ENCODE measurements around the gene SIRT1. TPM values are rescaled to one million over a fixed set of nuclear protein-coding genes. Genes with fewer than 3 reads are reported as not detected.
"Not testable (repeated sequence)": the region's sequence is repeated elsewhere in the genome, so short reads cannot be mapped to it uniquely, and the experiment has no call there.

The SIRT1 gene
- total RNA-seq, 1 donor from 2014 or later = 45.7 TPM

DNA sequence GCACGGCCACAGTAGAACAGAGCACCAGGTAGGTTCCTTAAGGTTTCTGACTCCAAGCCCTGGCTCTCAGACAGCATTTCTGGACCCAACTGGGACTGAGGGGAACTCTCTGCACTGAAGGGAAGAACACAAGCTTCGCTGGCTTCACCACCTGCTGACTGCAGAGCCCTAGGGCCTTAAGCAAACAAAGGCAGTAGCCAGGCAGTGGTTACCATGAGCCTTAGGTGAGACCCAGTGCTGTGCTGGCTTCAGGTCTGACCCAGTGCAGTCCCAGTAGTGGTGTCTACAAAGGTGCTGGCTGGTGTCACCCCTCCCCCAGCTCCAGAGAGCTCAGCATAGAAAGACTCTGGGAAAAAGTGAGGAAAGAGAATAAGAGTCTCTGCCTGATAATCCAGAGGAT, 59.5 kb downstream of the SIRT1 start:
- DNase-seq (ENCODE audit: low spot score in 2 of 2) (no peak), FAIRE-seq (no peak)

DNA sequence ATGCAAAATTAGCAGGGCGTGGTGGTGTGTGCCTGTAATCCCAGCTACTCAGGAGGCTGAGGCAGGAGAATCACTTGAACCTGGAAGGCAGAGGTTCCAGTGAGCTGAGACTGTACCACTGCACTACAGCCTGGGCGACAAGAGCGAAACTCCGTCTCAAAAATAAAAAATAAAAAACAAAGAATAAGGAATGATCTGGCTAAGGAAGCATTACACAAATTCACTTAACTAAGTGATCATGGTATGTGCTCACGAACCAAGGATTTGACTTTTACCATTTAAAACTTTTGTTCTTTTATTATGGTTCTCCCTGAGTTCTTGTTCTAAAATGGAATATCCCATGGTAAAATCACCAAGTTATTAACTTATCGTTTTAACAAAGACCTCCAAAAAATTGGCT, 71.2 kb downstream of the SIRT1 start:
- FAIRE-seq (no peak), DNase-seq (ENCODE audit: low spot score in 2 of 2) (no peak)

DNA sequence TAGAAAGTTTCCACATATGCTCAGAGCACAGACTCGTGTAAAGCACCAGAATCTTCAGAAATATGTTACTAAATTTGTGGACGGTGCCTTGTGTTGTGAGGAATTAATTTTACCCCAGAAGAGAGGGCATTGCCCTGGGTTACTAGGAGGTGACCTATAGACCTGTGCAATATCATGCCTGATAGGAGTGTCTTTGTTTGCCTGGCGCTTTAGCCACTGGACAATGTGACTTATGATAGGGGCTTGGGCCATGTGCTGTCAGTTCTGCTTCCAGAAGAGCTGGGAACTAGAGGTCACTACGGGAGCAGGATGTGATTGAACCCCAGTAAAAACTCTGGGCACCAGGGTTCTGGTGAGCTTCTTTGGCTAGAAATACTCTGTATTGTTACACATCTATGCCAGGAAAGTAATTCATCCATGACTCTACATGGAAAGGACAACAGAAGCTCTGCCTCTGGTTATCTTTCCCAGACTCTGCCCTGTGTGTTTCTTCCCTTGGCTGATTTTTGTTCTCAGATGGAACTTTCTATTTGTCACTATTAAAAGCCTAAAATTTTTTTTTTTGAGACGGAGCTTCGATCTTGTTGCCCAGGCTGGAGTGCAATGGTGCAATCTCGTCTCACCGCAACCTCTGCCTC, 75.5 kb downstream of the SIRT1 start:
- DNase-seq (ENCODE audit: low spot score in 2 of 2) (no peak), FAIRE-seq (no peak)

DNA sequence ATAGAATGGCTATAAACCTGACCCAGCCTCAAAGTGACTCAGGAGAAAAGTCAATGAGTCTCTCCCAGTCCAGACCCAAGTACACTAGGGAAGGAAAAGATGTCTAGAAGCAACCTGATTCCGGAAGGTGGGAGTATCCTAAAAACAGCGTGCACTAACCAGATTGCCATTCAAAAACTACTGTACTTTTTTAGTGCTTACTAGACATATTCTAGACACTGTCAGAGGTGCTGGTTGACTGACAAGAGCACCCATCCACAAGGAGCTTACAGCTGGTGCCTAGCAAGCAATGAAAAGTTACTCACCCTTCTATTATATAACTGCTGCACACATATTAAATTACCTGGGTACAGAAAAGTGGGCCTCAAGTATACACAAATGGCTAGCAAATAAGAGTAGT, 81.0 kb downstream of the SIRT1 start:
- FAIRE-seq = no peak
- no peak for DNase-seq (ENCODE audit: low spot score in 2 of 2)

DNA sequence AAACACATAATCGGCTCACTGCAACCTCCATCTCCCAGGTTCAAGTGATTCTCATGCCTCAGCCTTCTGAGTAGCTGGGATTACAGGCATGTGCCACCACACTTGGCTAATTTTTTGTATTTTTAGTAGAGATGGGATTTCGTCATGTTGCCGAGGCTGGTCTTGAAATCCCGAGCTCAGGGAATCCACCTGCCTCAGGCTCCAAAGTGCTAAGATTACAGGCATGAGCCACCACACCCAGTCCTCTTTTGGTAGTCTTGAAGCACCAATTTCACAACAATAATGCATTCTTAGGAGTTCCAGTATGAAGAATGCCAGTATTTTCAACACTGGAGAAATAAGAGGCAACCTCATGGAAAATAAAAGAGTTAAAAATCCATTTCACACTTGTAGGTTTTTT, 81.6 kb downstream of the SIRT1 start:
- not testable (repeated sequence) for DNase-seq (ENCODE audit: low spot score in 2 of 2)

More for the DNA sequence above, 81.6 kb downstream of the SIRT1 start:
- not testable (repeated sequence) for FAIRE-seq

Small RNAs within 50 kb of the gene (small RNA-seq; reads per million reads assigned to genes)
- gene RNU6-523P = not detected

Other genes with a start within 250 kb of the SIRT1 start
- 2.0 TPM for gene CTNNA3, start 188.5 kb upstream of the SIRT1 start, total RNA-seq
- 4.5 TPM for gene DNAJC12, start 46.5 kb upstream of the SIRT1 start, total RNA-seq
- 72.6 TPM for gene HERC4, start 190.6 kb downstream of the SIRT1 start, total RNA-seq
- gene MYPN, start 224.8 kb downstream of the SIRT1 start, total RNA-seq = not detected

All from frontal cortex (tissue), 4 donors.